HG03571 (cell line): ENCODE data around the gene MORF4L1.
"Not testable (repeated sequence)": the region's sequence is repeated elsewhere in the genome, so short reads cannot be mapped to it uniquely, and the experiment has no call there.

Experiments used
- ATAC-seq: cut with Tn5 transposase; IDR thresholded peaks from one replicate; pipeline ENCODE4 v1.9.1; 2021; ENCODE audit not compliant: unreplicated experiment

Gene MORF4L1

GRCh38 chr15:78855746-78856145, 16.9 kb upstream of the MORF4L1 start:
- no peak for ATAC-seq

GRCh38 chr15:78859971-78860719, 12.5 kb upstream of the MORF4L1 start:
- peak; percentile 66 for ATAC-seq

GRCh38 chr15:78865585-78865984, 7.1 kb upstream of the MORF4L1 start:
- not testable (repeated sequence) for ATAC-seq

GRCh38 chr15:78866031-78866430, 6.7 kb upstream of the MORF4L1 start:
- ATAC-seq: not testable (repeated sequence)

- ATAC-seq: no peak
These were observed 5.9 kb upstream of the MORF4L1 start for GRCh38 chr15:78866803-78867202.

- no peak for ATAC-seq
These were observed 4.3 kb upstream of the MORF4L1 start for GRCh38 chr15:78868366-78868765.

- not testable (repeated sequence) for ATAC-seq
These were observed 1.1 kb upstream of the MORF4L1 start for GRCh38 chr15:78871483-78872127.

GRCh38 chr15:78872972-78873792, 492 bp downstream of the MORF4L1 start:
- peak; percentile 59 for ATAC-seq

- ATAC-seq: no peak
These were observed 1.4 kb downstream of the MORF4L1 start for GRCh38 chr15:78873793-78874765.

- no peak for ATAC-seq
These were observed 2.6 kb downstream of the MORF4L1 start for GRCh38 chr15:78875107-78875914.

- not testable (repeated sequence) for ATAC-seq
These were observed 4.3 kb downstream of the MORF4L1 start for GRCh38 chr15:78876954-78877353.

GRCh38 chr15:78878356-78878755, 5.7 kb downstream of the MORF4L1 start:
- no peak for ATAC-seq

- no peak for ATAC-seq
These were observed 7.0 kb downstream of the MORF4L1 start for GRCh38 chr15:78879517-78880241.

GRCh38 chr15:78880242-78880533, 7.5 kb downstream of the MORF4L1 start:
- ATAC-seq: no peak

- no peak for ATAC-seq
These were observed 8.1 kb downstream of the MORF4L1 start for GRCh38 chr15:78880813-78881212.

GRCh38 chr15:78881681-78882080, 9.0 kb downstream of the MORF4L1 start:
- ATAC-seq: no peak

- no peak for ATAC-seq
These were observed 16.3 kb downstream of the MORF4L1 start for GRCh38 chr15:78889000-78889399.

GRCh38 chr15:78893538-78893937, 20.8 kb downstream of the MORF4L1 start:
- ATAC-seq: peak; percentile 61

- no peak for ATAC-seq
These were observed 22.8 kb downstream of the MORF4L1 start for GRCh38 chr15:78895471-78895870.
